HEK293 (cell line): ENCODE data around the gene USP31.

Experiments used
- CTCF ChIA-PET: fragments of 350-600 bp; formaldehyde crosslinking; extraction: SDS; loops from one replicate; lab custom pipeline; 2021; ENCODE audit warnings: antibody characterized with exemption; lab: Yijun Ruan, JAX
- POLR2A ChIA-PET: fragments of 300-600 bp; formaldehyde crosslinking; extraction: SDS; loops from one replicate; lab custom pipeline; 2020; ENCODE audit warnings: antibody characterized with exemption, inconsistent platforms; lab: Yijun Ruan, JAX
- H3K27ac ChIP-seq: fragments of 200-500 bp; sonication (Bioruptor generic); 2 replicates; pipeline ENCODE4 v1.5.1; 2014; ENCODE audit warnings: low read depth, low read length, control low read depth, inconsistent platforms; ENCODE audit errors: extremely low read depth
- H3K36me3 ChIP-seq, 2 experiments: fragments of 200-500 bp in 1 of 2; sonication (Bioruptor generic) in 1 of 2; 1 replicate in 1 of 2; 2 replicates in 1 of 2; pipeline ENCODE4 v1.5.1; 2014 to 2017; ENCODE audit warnings: inconsistent platforms in 2 of 2, low read length in 2 of 2; ENCODE audit not compliant: control insufficient read depth in 2 of 2, insufficient read depth in 1 of 2
- H3K4me1 ChIP-seq: fragments of 200-500 bp; sonication (Bioruptor generic); 2 replicates; pipeline ENCODE4 v1.5.1; 2014; ENCODE audit warnings: mild to moderate bottlenecking, low read length, inconsistent platforms; ENCODE audit not compliant: control insufficient read depth, insufficient read depth
- H3K4me3 ChIP-seq: 2 replicates; pipeline ENCODE4 v1.5.1; 2011; ENCODE audit warnings: low read depth, mild to moderate bottlenecking, control low read depth, low read length, moderate library complexity
- H3K9me3 ChIP-seq: fragments of 200-500 bp; sonication (Bioruptor generic); 2 replicates; pipeline ENCODE4 v1.5.1; 2014; ENCODE audit warnings: low read depth, low read length, inconsistent platforms; ENCODE audit not compliant: control insufficient read depth, insufficient read depth
- ATF2 ChIP-seq: fragments of 450-650 bp; formaldehyde crosslinking; IDR thresholded peaks from 2 replicates; pipeline ENCODE4 v1.5.1; 2016; ENCODE audit warnings: missing biosample characterization, missing genetic modification characterization, low read depth
- GLIS1 ChIP-seq: fragments of 450-650 bp; formaldehyde crosslinking; IDR thresholded peaks from 2 replicates; pipeline ENCODE4 v1.5.1; 2016; ENCODE audit warnings: missing biosample characterization, missing genetic modification characterization
- OVOL3 ChIP-seq: fragments of 450-650 bp; formaldehyde crosslinking; IDR thresholded peaks from 2 replicates; pipeline ENCODE4 v1.5.1; 2016; ENCODE audit warnings: missing biosample characterization, missing genetic modification characterization
- REST ChIP-seq: fragments of 450-650 bp; formaldehyde crosslinking; IDR thresholded peaks from 2 replicates; pipeline ENCODE4 v1.5.1; 2016; ENCODE audit warnings: missing biosample characterization, missing genetic modification characterization
- ZBTB10 ChIP-seq: fragments of 450-650 bp; formaldehyde crosslinking; IDR thresholded peaks from 2 replicates; pipeline ENCODE4 v1.5.1; 2016; ENCODE audit warnings: missing biosample characterization, missing genetic modification characterization
- ZBTB17 ChIP-seq: fragments of 450-650 bp; formaldehyde crosslinking; IDR thresholded peaks from 2 replicates; pipeline ENCODE4 v1.5.1; 2016; ENCODE audit warnings: missing biosample characterization, missing genetic modification characterization
- ZBTB21 ChIP-seq: fragments of 450-650 bp; formaldehyde crosslinking; IDR thresholded peaks from 2 replicates; pipeline ENCODE4 v1.5.1; 2017; ENCODE audit warnings: missing biosample characterization, missing genetic modification characterization
- ZBTB7A ChIP-seq: fragments of 450-650 bp; formaldehyde crosslinking; IDR thresholded peaks from 2 replicates; pipeline ENCODE4 v1.5.1; 2016; ENCODE audit warnings: low read depth, missing biosample characterization, missing genetic modification characterization
- ZFP3 ChIP-seq: fragments of 450-650 bp; formaldehyde crosslinking; IDR thresholded peaks from 2 replicates; pipeline ENCODE4 v1.5.1; 2016; ENCODE audit warnings: low read depth, missing biosample characterization, missing genetic modification characterization
- ZNF112 ChIP-seq: fragments of 450-650 bp; formaldehyde crosslinking; IDR thresholded peaks from 2 replicates; pipeline ENCODE4 v1.5.0; 2017; ENCODE audit warnings: missing biosample characterization, missing genetic modification characterization
- ZNF148 ChIP-seq: fragments of 450-650 bp; formaldehyde crosslinking; IDR thresholded peaks from 2 replicates; pipeline ENCODE4 v1.5.0; 2017; ENCODE audit warnings: missing biosample characterization, missing genetic modification characterization, borderline replicate concordance
- ZNF174 ChIP-seq: fragments of 450-650 bp; formaldehyde crosslinking; IDR thresholded peaks from 2 replicates; pipeline ENCODE4 v1.5.0; 2017; ENCODE audit warnings: missing biosample characterization, mild to moderate bottlenecking, missing genetic modification characterization
- ZNF211 ChIP-seq: fragments of 450-650 bp; formaldehyde crosslinking; IDR thresholded peaks from 2 replicates; pipeline ENCODE4 v1.5.1; 2016; ENCODE audit warnings: low read depth, missing biosample characterization, missing genetic modification characterization
- ZNF433 ChIP-seq: fragments of 450-650 bp; formaldehyde crosslinking; IDR thresholded peaks from 2 replicates; pipeline ENCODE4 v1.5.1; 2016; ENCODE audit warnings: missing biosample characterization, missing genetic modification characterization, low read depth
- ZNF548 ChIP-seq: fragments of 450-650 bp; formaldehyde crosslinking; IDR thresholded peaks from 2 replicates; pipeline ENCODE4 v1.5.1; 2016; ENCODE audit warnings: missing biosample characterization, missing genetic modification characterization
- ZNF571 ChIP-seq: fragments of 450-650 bp; formaldehyde crosslinking; IDR thresholded peaks from 2 replicates; pipeline ENCODE4 v1.5.0; 2017; ENCODE audit warnings: missing biosample characterization, missing genetic modification characterization
- ZNF580 ChIP-seq: fragments of 450-650 bp; formaldehyde crosslinking; IDR thresholded peaks from 2 replicates; pipeline ENCODE4 v1.5.1; 2016; ENCODE audit warnings: missing biosample characterization, missing genetic modification characterization
- ZNF639 ChIP-seq: fragments of 450-650 bp; formaldehyde crosslinking; IDR thresholded peaks from 2 replicates; pipeline ENCODE4 v1.5.1; 2016; ENCODE audit warnings: missing biosample characterization, missing genetic modification characterization
- ZNF654 ChIP-seq: fragments of 450-650 bp; formaldehyde crosslinking; IDR thresholded peaks from 2 replicates; pipeline ENCODE4 v1.5.1; 2016; ENCODE audit warnings: low read depth, missing biosample characterization, missing genetic modification characterization
- ZNF701 ChIP-seq: fragments of 450-650 bp; formaldehyde crosslinking; IDR thresholded peaks from 2 replicates; pipeline ENCODE4 v1.5.1; 2016; ENCODE audit warnings: missing biosample characterization, missing genetic modification characterization
- ZNF837 ChIP-seq: fragments of 450-650 bp; formaldehyde crosslinking; IDR thresholded peaks from 2 replicates; pipeline ENCODE4 v1.5.1; 2016; ENCODE audit warnings: missing biosample characterization, missing genetic modification characterization
- ZSCAN30 ChIP-seq: fragments of 450-650 bp; IDR thresholded peaks from 2 replicates; pipeline ENCODE4 v1.5.1; 2018; ENCODE audit warnings: missing biosample characterization, mild to moderate bottlenecking, missing genetic modification characterization, moderate library complexity

The USP31 gene

GRCh38 chr16:23026784-23027362 is 122.4 kb downstream of the USP31 start:
- ChIA-PET POLR2A (no interaction called here), CTCF (interaction anchor here (1.0 to 1.4 kb wide), 2 partner anchors 22 to 409 kb away, joined by 3 to 5 read pairs; no protein-coding TSS in a partner anchor)
- H3K9me3 ChIP-seq: no peaks in the 10 kb centered on the region
- TF ChIP-seq ZNF174 (no peak), ZNF580 (tag by site-specific recombination) (no peak), ZFP3 (tag by site-specific recombination) (no peak), ZNF548 (no peak), REST (peak; percentile 99), ZNF112 (tag by site-specific recombination) (no peak), ZBTB17 (tag by site-specific recombination) (0 out of 2 replicates have a peak, but pooled peaks have one; percentile 23)
- no peaks in the 10 kb centered on the region for H3K4me1 ChIP-seq
- no peak overlapping the region for H3K27ac ChIP-seq
- no peaks in the 10 kb centered on the region for H3K36me3 ChIP-seq
- H3K4me3 ChIP-seq: no peak overlapping the region

- CTCF ChIA-PET: interaction anchor here (1.0 to 1.4 kb wide), 2 partner anchors 23 to 410 kb away, joined by 3 to 5 read pairs; no protein-coding TSS in a partner anchor
- Histone ChIP-seq H3K27ac (no peak overlapping the region), H3K4me3 (no peak overlapping the region), H3K36me3 (no peaks in the 10 kb centered on the region), H3K4me1 (no peaks in the 10 kb centered on the region), H3K9me3 (no peaks in the 10 kb centered on the region)
- TF ChIP-seq ZNF837 (no peak), ZNF211 (no peak), ZNF654 (tag by site-specific recombination) (no peak), ZBTB7A (tag by site-specific recombination) (no peak), OVOL3 (no peak), ZBTB10 (tag by site-specific recombination) (no peak), ZNF639 (no peak), ZNF148 (tag by site-specific recombination) (no peak), ZBTB17 (tag by site-specific recombination) (no peak), GLIS1 (tag by site-specific recombination) (no peak), ZFP3 (tag by site-specific recombination) (no peak), ZBTB21 (tag by site-specific recombination) (no peak), ZNF112 (tag by site-specific recombination) (no peak), ZNF701 (tag by site-specific recombination) (no peak), ZNF571 (tag by site-specific recombination) (no peak), ATF2 (tag by site-specific recombination) (no peak), ZNF433 (tag by site-specific recombination) (no peak), ZSCAN30 (tag by site-specific recombination) (no peak)
- POLR2A ChIA-PET: no interaction called here
Measured at GRCh38 chr16:23025692-23026307, 123.5 kb downstream of the USP31 start.
